Vagina (tissue), 2 donors: ENCODE measurements around the gene DACT1. TPM values are rescaled to one million over a fixed set of nuclear protein-coding genes. Genes with fewer than 3 reads are reported as not detected.

ENCODE experiments used
- DNase-seq, 2 donors: peaks; one replicate each; pipeline ENCODE4 v3.0.0-alpha.2; 2017; ENCODE audit errors: extremely low spot score in 2 of 2
- H3K27ac ChIP-seq: fragments of 200-600 bp; sonication (generic); one replicate; pipeline ENCODE4 v1.5.1; 2019
- H3K27me3 ChIP-seq: fragments of 200-600 bp; sonication (generic); one replicate; pipeline ENCODE4 v1.5.1; 2019
- H3K36me3 ChIP-seq, 2 donors: fragments of 200-600 bp; sonication (generic); one replicate each; pipeline ENCODE4 v1.5.1; 2017 to 2019
- H3K4me1 ChIP-seq: fragments of 200-600 bp; sonication (generic); one replicate; pipeline ENCODE4 v1.5.1; 2019
- H3K4me3 ChIP-seq, 2 donors: fragments of 200-600 bp; sonication (generic); 1 replicate in 1 of 2; 2 replicates in 1 of 2; pipeline ENCODE4 v1.5.1; 2016 to 2019
- H3K9me3 ChIP-seq: fragments of 200-600 bp; sonication (generic); one replicate; pipeline ENCODE4 v1.5.1; 2019
- POLR2A ChIP-seq, 2 donors: fragments of 450-650 bp; IDR thresholded peaks; one replicate each; pipeline ENCODE4 v1.6.1; 2017; ENCODE audit warnings: antibody characterized with exemption in 2 of 2, mild to moderate bottlenecking in 2 of 2, moderate library complexity in 2 of 2
- POLR2AphosphoS5 ChIP-seq, 2 donors: sonication (generic); formaldehyde crosslinking; IDR thresholded peaks; one replicate each; pipeline ENCODE4 v1.9.0; 2017; ENCODE audit warnings: antibody characterized with exemption in 2 of 2, mild to moderate bottlenecking in 2 of 2, low read depth in 1 of 2; ENCODE audit not compliant: insufficient read depth in 1 of 2
- intact Hi-C: fragments of 100-400 bp; cut with DNase I; formaldehyde crosslinking; loops from one replicate; pipeline ENCODE4 v1.15.1; 2023
- total RNA-seq: library from RNA; depleted of rRNA; stranded (reverse); fragments of >200 nt; gene quantifications from one replicate; pipeline ENCODE4 v1.2.3, GENCODE V29; 2016
- TF ChIP-seq, protein P1 (sequence below), 3 experiments: fragments of 450-650 bp in 2 of 3; fragments of 200-600 bp in 1 of 3; sonication (generic) in 1 of 3; IDR thresholded peaks; one replicate each; pipeline ENCODE4 v1.5.1; 2017 to 2019; ENCODE audit warnings: antibody characterized with exemption in 3 of 3, mild to moderate bottlenecking in 2 of 3, moderate library complexity in 2 of 3

The DACT1 gene
- total RNA-seq, 1 donor from 2014 or later, result 9.8 TPM

- Histone ChIP-seq H3K27me3 (no peaks in the 10 kb centered on the region), H3K9me3 (no peaks in the 10 kb centered on the region), H3K4me3 (no peak overlapping the region), H3K4me1 (no peaks in the 10 kb centered on the region), H3K27ac (no peak overlapping the region), H3K36me3 (no peaks in the 10 kb centered on the region)
- intact Hi-C loops, result no loop called here
- no peak for DNase-seq
- TF ChIP-seq, protein P1, sequence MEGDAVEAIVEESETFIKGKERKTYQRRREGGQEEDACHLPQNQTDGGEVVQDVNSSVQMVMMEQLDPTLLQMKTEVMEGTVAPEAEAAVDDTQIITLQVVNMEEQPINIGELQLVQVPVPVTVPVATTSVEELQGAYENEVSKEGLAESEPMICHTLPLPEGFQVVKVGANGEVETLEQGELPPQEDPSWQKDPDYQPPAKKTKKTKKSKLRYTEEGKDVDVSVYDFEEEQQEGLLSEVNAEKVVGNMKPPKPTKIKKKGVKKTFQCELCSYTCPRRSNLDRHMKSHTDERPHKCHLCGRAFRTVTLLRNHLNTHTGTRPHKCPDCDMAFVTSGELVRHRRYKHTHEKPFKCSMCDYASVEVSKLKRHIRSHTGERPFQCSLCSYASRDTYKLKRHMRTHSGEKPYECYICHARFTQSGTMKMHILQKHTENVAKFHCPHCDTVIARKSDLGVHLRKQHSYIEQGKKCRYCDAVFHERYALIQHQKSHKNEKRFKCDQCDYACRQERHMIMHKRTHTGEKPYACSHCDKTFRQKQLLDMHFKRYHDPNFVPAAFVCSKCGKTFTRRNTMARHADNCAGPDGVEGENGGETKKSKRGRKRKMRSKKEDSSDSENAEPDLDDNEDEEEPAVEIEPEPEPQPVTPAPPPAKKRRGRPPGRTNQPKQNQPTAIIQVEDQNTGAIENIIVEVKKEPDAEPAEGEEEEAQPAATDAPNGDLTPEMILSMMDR (IDR thresholded peaks at IDR 0.05), result no peak
- no peak for TF ChIP-seq POLR2A (IDR thresholded peaks at IDR 0.05)
- TF ChIP-seq POLR2AphosphoS5 (IDR thresholded peaks at IDR 0.05; ENCODE audit: insufficient read depth in 1 of 2, low read depth in 1 of 2), result no peak
Observed at GRCh38 chr14:58598028-58598803, 39.5 kb upstream of the DACT1 start.

GRCh38 chr14:58598804-58599525 is 38.8 kb upstream of the DACT1 start:
- no peaks in the 10 kb centered on the region for H3K36me3 ChIP-seq
- TF ChIP-seq POLR2AphosphoS5 (IDR thresholded peaks at IDR 0.05; ENCODE audit: insufficient read depth in 1 of 2, low read depth in 1 of 2), result no peak
- H3K27me3 ChIP-seq, result no peaks in the 10 kb centered on the region
- no peak overlapping the region for H3K4me3 ChIP-seq
- no peaks in the 10 kb centered on the region for H3K4me1 ChIP-seq
- no peak for DNase-seq
- no peak overlapping the region for H3K27ac ChIP-seq
- intact Hi-C loops, result no loop called here
- no peaks in the 10 kb centered on the region for H3K9me3 ChIP-seq

DNA sequence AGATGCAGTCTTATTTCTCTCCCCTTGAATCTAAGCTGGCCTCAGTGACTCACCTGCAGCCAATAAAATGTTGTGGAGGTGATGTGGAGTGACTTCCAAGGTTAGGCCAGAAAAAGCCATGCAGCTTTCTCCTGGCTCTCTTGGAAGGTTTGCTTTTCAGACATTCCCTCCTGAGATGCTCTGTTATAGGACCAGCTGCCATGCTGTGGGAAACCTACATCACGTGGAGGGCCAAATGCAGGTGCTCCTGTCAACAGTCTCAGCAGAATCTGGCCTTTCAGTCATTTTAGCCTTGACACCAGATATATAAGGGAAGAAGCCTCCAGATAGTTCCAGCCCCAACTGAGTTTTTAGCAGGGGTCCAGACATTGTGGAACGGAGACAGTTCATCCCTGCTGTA is 38.1 kb upstream of the DACT1 start:
- H3K4me3 ChIP-seq, result no peak overlapping the region
- DNase-seq, result no peak
- H3K36me3 ChIP-seq, result no peaks in the 10 kb centered on the region
- H3K27me3 ChIP-seq, result no peaks in the 10 kb centered on the region
- intact Hi-C loops, result no loop called here
- no peaks in the 10 kb centered on the region for H3K9me3 ChIP-seq
- no peak overlapping the region for H3K27ac ChIP-seq
- H3K4me1 ChIP-seq, result no peaks in the 10 kb centered on the region
- no peak for TF ChIP-seq POLR2A (IDR thresholded peaks at IDR 0.05)
- TF ChIP-seq POLR2AphosphoS5 (IDR thresholded peaks at IDR 0.05; ENCODE audit: insufficient read depth in 1 of 2, low read depth in 1 of 2), result no peak
- TF ChIP-seq, protein P1 (IDR thresholded peaks at IDR 0.05), result no peak

DNA sequence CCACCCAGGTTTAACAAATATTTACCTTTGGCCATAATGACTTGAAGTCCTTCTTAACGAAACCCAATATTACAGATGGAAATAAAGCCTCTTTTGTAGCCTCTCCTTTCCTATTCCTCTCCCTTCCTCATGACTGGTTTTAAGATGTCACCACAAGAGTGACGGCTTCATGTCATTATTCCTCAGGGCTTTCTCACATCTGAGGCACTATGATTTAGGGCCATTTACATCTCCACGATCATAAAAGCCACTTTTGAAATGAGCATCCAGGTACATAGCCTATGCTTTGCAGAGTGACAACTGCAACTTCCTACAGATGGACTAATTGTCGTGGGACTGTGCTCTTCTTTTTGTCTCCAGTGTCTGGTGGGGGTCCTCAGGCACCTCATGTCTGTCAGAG is 32.3 kb upstream of the DACT1 start:
- no peaks in the 10 kb centered on the region for H3K9me3 ChIP-seq
- no peak overlapping the region for H3K4me3 ChIP-seq
- intact Hi-C loops, result no loop called here
- no peaks in the 10 kb centered on the region for H3K36me3 ChIP-seq
- no peak overlapping the region for H3K27ac ChIP-seq
- no peaks in the 10 kb centered on the region for H3K4me1 ChIP-seq
- TF ChIP-seq, protein P1 (IDR thresholded peaks at IDR 0.05), result no peak
- no peak for TF ChIP-seq POLR2A (IDR thresholded peaks at IDR 0.05)
- no peak for TF ChIP-seq POLR2AphosphoS5 (IDR thresholded peaks at IDR 0.05; ENCODE audit: insufficient read depth in 1 of 2, low read depth in 1 of 2)
- DNase-seq, result no peak
- H3K27me3 ChIP-seq, result no peaks in the 10 kb centered on the region

DNA sequence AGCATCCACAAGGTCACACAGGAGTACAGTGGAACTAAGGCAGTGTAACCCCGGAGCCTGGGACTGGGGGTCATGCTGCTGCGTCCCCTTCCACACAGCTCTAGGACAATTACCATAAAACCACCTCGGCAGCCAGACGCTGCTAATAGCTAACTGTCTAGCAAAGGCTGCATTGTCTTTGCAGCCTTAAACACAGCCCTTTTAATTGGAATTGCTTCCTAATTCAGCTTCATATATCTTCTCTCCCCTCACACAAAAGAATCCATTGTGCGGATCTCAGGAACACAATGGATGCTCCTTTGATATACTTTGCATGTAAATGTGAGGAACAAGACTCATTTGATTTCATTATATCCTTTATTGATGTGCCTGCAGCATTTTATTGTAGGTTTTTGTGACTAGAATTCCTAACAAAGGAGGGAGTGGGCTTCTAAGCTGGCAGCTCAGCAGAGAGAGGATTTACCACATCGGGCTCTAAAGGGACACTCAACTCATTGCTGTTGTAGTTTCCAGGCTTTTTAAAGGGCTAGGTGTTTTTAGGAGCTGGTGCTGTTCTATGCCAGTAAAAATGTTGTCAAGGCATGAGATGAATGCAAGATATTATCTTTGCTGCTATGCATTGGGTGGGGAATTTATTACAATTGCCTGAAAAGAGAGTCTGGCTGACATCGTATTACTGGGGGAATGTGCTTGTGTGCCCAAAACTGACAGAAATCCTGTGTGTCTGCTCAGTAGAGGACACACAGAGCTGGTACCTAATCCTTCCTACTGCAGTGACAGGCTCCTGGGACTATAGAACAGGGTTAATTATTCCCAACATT is 30.4 kb upstream of the DACT1 start:
- H3K27ac ChIP-seq, result no peak overlapping the region
- DNase-seq, result no peak
- no peaks in the 10 kb centered on the region for H3K4me1 ChIP-seq
- H3K9me3 ChIP-seq, result no peaks in the 10 kb centered on the region
- intact Hi-C loops, result no loop called here
- no peak for TF ChIP-seq POLR2AphosphoS5 (IDR thresholded peaks at IDR 0.05; ENCODE audit: insufficient read depth in 1 of 2, low read depth in 1 of 2)
- TF ChIP-seq POLR2A (IDR thresholded peaks at IDR 0.05), result no peak
- TF ChIP-seq, protein P1 (IDR thresholded peaks at IDR 0.05), result no peak
- H3K4me3 ChIP-seq, result no peak overlapping the region
- no peaks in the 10 kb centered on the region for H3K36me3 ChIP-seq
- H3K27me3 ChIP-seq, result no peaks in the 10 kb centered on the region
